VCaP (cell line): ENCODE measurements around the gene SEM1.
"Not testable (repeated sequence)": the region's sequence is repeated elsewhere in the genome, so short reads cannot be mapped to it uniquely, and the experiment has no call there.

Experiments
- H3K27ac ChIP-seq: fragments of 450-650 bp; 2 replicates; pipeline ENCODE4 v1.5.1; 2017
- TF ChIP-seq, protein P1 (sequence below): fragments of 450-650 bp; conservative IDR thresholded peaks from 2 replicates; pipeline ENCODE4 v1.5.1; 2017; ENCODE audit warnings: mild to moderate bottlenecking, moderate library complexity

The SEM1 gene

DNA sequence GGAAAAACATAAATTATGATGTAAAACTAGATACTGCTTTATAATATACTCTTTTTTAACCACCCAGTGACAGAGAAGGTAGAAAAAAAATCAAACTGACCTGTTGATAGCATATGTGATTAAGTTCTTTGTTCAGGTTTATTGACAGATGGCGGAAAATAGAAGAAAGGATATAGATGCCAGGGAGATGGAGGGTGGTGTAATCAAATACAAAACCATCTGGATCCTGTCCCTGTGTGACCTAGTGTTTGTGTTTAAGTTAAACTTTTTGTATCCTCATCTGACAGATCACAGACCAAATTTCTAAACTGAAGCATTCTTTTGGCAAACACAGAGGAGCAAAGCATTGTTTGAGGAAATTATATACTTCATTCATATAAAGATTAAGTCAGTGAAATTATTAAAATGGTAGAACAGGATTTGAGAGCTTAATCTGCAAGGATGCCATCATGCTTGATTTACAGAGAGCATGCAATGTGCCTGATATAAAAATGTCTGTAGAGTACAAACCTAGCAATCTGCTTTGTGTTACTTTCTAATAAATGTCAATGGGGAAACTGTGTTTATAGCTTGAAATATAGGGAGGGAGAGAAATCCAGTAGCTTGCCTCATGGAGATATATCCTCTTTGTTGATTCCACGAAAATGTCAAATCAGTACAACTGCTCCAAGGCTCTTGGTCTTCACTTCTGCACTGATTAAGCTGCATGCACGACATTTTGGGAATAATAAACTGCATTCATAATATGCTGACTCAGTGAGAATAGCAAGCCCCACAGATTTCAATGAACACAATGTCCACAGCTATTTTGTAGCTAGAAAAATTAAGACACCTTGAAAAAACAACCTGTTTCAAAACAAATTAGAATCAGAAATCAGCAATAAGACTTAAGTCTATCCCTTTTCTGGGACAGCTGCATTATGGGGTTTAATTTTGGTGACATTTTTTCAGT, 39.0 kb downstream of the SEM1 start:
- H3K27ac ChIP-seq = no peak overlapping the region
- TF ChIP-seq, protein P1, sequence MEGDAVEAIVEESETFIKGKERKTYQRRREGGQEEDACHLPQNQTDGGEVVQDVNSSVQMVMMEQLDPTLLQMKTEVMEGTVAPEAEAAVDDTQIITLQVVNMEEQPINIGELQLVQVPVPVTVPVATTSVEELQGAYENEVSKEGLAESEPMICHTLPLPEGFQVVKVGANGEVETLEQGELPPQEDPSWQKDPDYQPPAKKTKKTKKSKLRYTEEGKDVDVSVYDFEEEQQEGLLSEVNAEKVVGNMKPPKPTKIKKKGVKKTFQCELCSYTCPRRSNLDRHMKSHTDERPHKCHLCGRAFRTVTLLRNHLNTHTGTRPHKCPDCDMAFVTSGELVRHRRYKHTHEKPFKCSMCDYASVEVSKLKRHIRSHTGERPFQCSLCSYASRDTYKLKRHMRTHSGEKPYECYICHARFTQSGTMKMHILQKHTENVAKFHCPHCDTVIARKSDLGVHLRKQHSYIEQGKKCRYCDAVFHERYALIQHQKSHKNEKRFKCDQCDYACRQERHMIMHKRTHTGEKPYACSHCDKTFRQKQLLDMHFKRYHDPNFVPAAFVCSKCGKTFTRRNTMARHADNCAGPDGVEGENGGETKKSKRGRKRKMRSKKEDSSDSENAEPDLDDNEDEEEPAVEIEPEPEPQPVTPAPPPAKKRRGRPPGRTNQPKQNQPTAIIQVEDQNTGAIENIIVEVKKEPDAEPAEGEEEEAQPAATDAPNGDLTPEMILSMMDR = no peak

DNA sequence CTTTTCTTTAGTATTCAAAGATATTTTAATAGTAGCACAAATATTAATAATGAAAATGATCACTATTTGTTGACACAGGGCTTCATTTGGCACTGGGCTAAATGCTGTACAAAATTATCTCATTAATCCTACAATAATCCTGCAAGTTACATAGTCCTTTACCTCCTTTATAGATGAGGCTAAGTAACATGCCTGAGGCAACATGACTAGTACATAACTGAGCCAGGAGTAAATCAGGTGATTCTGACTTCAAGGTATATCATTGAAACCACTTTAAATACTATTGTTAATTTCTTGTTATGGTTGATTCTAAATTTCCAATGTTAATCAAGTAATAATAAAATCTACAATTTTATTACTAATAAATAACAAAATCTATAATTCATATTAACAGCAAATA, 39.8 kb downstream of the SEM1 start:
- TF ChIP-seq, protein P1 = no peak
- H3K27ac ChIP-seq = no peak overlapping the region

DNA sequence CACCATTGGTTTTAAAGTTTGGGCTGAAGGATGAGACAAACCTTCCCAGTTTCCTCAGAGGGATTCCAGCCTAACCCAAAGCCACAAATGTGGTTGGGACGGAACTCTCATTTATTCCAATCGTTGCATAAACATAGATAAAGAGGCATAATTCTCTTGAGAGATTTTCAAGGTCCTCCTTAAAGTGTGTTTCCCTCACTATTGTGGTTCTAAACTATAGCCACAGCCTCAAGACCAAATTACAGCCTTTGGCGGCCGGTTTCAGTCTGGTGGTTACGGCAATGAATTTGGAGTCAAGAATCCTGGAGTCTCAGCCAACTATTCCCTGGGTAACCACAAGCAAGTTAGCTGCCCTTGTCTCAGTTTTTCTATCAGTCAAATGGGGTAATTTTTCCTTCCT, 42.6 kb downstream of the SEM1 start:
- TF ChIP-seq, protein P1 = no peak
- H3K27ac ChIP-seq = no peak overlapping the region

DNA sequence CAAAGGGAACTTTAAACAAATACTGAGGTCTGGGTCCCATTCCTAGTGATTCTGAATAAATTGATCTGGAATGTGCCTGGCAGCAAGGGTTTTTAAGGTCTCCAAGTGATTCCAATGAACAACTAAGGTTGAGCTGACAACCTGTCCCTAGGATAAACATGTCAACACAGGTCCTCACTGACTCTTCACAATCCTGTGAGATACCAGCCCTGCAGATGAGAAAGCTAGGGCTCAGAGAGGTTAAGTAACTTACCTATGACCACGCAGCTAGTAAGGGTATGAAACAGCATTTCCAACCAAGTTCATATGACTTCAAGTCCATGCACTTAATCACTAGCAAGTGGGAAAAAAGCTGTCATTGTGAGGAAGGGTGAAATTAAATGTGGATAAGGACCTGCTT, 44.0 kb downstream of the SEM1 start:
- TF ChIP-seq, protein P1 = no peak
- H3K27ac ChIP-seq = no peak overlapping the region

DNA sequence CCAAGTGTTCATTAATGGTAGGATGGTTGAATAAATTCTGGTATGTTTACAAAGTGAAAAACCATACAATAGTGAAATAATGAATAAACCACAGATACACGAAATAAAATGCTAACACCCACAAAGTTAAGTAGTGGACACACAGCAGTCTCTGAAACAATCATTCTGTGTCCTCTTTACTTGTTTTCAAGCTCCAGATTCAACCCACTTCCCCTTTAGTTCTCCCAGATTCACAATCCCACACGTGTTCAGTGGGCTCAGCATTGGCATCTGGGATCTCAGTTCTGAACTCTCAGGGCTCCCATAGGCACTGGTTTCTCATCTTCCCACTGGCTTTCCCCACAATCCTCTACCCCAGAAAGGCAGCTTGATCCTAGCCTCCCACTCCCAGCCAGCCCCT, 44.9 kb downstream of the SEM1 start:
- TF ChIP-seq, protein P1 = no peak
- no peak overlapping the region for H3K27ac ChIP-seq

DNA sequence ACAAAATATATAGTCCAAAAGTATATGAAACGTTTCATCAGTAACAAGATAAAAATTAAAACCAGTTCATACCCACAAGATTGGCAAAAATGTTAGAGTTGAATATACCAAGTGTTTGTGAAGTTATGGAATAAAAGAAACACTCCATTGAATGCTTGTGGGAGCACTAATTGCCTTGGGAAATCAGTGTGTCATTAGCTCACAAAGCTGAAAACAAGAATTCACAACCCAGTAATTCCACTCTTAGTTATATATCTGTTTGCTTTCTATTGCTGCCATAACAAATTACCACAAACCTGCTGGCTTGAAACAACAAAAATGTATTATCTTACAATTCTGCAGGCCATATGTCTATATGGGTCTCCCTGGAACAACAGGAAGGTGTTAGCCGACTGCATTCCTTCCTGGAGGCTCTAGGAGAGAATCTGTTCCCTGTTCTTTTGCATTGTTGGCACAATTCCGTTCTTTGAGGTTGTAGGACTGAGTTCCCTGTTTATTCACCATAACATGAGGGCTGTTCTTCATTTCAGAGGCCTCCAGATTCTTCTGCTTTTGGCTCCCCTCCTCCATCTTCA, 45.7 kb downstream of the SEM1 start:
- no peak overlapping the region for H3K27ac ChIP-seq

DNA sequence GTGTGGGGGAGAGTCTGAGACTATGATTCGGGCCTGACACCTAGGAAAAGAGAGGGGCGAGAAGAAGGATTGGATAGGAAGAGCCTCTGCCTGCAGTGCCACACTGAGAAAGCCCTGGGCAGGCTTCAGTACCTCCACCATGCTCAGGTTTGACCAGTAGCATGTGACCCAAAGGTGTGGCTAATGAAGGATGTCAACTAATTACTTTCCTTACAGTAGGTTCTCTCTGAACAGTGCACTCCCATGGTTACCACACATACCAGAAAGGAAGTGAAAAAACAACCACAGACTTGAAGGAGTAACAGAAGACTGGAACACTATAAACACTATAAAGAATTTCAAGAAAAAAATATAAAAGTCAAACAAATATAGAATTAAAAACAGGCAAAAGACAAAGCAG, 46.2 kb downstream of the SEM1 start:
- H3K27ac ChIP-seq = no peak overlapping the region
- TF ChIP-seq, protein P1 = no peak

More for the DNA sequence above, 45.7 kb downstream of the SEM1 start:
- TF ChIP-seq, protein P1 = no peak

DNA sequence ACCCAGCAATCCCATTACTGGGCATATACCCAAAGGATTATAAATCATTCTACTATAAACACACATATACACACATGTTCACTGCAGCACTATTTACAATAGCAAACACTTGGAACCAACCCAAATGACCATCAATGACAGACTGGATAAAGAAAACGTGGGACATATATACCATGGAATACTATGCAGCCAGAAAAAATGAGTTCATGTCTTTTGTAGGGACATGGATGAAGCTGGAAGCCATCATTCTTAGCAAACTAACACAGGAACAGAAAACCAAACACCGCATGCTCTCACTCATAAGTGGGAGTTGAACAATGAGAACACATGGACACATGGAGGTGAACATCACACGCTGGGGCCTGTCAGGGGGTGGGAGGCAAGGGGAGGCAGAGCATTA, 47.5 kb downstream of the SEM1 start:
- not testable (repeated sequence) for H3K27ac ChIP-seq
